ENCODE measurements around the gene GLIS1.

The GLIS1 gene

DNA sequence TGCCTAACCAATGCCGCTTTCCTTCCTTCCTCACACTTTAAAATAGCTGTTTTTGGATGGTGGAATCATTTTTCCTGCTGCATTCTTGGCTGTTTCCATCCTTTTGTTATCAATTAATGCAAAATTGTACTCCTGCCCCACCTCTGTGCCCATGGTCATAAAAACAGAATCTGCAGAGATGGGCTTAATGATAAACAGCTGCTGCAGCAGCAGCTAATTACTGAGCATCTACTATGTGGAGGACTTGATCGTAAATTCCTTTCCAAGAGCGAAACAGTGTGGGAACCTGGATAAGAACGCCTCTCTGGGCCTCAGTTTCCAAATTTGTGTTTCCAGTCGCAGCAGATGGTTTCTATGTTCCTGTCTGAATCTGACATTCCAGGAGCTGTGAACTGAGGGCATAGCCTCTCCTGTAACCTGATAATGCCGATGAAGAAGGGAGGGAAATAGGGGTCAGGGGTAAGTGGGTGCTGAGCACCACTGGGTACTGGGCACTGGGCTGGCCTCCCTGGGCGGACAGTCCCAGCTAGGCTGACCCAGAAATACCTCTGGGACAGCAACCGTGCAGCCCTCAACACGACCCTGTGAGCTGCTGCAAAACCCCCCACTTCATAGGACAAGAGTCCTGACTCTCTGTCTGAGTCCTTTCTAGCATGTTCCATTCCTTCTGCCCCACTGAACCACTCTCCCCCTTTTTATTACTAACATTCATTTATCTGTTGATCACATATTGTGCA lies 158.1 kb downstream of the GLIS1 start:
- DNase-seq (ENCODE audit: low read depth), result no peak

DNA sequence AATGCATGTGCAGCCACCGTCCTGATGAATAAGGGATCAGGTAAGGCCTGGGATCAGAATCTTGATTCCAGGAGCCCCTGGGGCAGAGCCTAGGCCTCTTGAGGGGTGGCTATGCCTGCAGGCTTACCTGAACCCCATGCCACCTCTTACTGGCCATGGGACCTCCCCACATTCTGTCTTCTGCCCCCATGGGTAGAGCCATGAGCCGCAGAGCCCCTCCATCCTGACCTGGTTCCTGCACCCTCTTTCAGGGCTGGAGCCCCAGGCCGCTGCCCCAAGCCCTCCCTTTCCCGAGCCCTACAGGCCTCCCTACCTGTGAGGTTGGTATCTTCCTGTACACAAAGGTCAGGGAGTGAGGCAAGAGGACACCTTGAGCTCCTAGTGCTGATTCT lies 159.0 kb downstream of the GLIS1 start:
- DNase-seq (ENCODE audit: low read depth), result no peak

DNA sequence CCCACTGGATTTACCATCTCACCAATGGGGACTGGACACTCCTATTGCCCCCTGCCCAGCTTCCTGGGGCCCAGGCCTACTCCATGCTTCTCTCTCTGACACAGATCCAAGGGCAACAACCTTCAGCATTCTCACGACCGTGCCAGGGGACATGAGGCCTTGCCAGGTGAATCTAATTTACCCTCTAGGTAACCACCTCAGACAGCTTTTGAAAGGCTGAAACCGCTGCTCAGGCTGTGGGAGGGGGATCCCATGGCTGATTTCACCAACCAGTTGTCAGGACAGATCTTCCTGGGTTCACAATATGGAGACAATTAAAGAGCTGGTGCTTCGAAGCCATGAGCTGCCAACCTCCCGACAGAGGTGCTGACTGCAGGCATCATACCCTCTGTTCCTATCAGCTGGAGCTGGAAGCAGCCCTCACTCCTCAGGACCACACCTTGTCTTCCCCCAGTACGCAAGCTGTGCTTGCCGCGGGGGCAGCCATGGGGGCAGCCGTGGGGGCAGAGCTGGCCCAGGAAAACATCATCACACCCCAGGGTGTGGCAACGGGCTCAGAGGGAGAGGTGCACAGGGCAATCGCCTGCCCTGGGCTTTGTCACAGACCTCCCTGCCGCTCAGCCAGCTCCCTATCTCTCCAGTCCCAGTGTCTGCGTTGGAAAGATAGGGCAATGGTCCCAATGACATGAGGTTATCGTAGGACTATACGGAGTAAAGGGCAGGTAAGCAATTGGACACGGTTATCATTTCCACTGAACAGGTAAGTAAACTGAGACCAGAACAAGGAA lies 159.5 kb downstream of the GLIS1 start:
- DNase-seq (ENCODE audit: low read depth), result no peak

DNA sequence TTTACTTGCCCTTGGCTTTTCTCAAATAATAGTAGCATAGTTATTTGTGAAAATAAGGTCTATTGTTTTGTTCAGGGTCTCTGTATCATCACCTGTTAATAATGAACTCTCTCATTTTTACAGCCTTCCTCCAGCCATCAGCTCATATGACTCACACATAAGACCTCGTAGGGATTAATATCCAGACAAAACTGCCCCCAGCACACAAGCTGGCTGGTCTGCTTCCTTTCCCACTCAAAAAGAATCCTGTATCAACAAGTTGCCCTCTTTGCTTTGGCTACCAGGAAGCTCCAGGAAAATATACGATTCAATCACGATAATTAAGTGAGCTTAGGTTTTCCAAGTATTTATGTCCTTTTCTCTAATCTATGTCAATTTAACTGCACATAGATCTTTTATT lies 160.6 kb downstream of the GLIS1 start:
- no peak for DNase-seq (ENCODE audit: low read depth)

DNA sequence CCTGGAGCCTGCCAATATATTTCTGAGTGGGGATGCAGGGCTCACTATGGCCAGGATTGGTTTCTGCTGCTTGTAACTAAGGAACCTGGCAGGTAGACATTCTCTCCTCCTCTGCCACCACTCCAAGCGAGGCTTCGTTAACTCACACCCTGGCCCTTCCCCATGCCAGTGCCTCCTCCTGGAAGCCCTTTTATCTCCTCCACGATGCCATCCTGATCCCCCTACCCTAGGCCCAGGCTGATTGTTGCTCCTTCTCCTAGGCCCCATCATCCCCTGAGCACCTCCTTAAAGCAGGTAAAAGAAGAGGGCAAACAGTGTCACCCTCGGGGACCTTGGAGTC lies 161.2 kb downstream of the GLIS1 start:
- no peak for DNase-seq (ENCODE audit: low read depth)

DNA sequence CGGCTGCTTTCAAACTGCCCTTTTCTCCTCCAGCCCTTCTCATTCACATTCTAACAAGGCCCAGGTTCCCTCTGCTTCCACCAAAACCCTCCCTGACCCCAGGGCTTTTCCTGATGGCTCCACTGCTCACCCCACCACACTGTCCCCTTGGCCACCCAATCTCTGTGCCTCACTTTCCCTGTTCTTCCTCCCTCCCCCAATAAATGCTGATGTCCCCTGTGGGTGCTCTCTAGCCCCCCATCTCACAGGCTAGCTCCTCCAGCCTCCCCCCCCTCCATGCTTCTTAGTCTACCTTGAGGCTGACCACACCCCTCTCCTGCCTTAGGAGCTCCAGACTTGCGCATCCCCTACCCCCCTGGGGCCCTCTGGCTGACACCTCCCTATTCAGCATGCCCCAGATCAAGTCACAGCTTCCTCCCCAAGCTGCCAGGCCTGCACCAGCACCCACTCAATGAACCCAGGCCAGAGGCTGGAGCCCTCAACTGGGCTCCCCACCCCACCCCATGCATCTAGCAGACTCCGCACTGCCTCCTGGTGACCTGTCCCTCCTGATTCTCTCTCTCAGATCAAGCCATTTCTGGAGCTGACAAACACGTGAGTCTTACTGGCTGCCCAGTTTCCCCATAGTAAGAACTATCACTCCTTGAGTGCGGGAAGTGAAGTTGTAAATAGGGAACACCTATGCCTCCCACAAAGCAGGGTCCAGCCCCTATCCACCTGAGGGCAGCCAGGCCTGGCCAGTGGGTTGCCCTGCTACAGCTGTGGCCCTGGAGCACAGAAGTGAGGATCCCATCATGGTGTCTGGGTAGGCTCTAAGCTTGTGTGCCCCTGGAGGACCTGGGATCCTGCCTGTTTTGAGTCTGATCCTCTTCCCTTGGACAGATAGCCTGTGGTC lies 161.9 kb downstream of the GLIS1 start:
- no peak for DNase-seq (ENCODE audit: low read depth)

DNA sequence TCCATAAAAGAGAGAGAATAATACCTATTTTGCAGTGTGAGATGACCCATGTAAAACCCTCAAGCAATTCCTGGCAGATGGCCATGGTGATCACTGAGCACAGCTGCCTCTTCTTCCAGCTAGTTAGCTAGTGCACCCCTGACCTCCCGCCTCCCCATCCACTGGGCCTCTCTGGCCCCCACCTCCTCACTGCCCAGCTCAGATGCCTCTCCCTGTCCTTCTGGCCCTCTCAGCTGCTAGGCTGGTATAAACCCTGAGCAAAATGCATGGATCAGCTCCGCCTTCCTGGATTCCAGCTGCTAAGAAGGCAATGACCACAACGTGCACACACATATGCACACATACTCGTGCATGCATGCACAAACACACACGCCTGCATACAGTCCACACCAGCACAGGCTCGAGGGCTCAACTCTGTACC lies 162.6 kb downstream of the GLIS1 start:
- no peak for DNase-seq (ENCODE audit: low read depth)

DNA sequence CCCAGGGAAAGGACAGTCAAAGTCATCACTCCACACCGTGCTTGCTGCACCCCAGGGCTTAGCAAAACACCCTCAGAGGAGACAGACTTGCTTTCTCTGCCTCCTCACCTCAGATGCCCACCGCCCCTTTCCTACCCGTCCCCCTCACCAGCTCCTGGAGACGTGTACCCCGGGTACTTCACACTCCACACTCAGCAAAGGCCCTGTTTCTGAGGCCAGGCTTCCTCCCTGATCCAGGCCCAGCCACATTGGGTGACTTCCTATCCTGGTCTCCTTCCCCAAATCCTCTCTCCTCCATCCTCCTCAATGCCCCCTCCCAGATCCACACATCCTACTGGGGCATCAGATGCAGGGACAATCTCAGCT lies 163.0 kb downstream of the GLIS1 start:
- DNase-seq (ENCODE audit: low read depth), result no peak

DNA sequence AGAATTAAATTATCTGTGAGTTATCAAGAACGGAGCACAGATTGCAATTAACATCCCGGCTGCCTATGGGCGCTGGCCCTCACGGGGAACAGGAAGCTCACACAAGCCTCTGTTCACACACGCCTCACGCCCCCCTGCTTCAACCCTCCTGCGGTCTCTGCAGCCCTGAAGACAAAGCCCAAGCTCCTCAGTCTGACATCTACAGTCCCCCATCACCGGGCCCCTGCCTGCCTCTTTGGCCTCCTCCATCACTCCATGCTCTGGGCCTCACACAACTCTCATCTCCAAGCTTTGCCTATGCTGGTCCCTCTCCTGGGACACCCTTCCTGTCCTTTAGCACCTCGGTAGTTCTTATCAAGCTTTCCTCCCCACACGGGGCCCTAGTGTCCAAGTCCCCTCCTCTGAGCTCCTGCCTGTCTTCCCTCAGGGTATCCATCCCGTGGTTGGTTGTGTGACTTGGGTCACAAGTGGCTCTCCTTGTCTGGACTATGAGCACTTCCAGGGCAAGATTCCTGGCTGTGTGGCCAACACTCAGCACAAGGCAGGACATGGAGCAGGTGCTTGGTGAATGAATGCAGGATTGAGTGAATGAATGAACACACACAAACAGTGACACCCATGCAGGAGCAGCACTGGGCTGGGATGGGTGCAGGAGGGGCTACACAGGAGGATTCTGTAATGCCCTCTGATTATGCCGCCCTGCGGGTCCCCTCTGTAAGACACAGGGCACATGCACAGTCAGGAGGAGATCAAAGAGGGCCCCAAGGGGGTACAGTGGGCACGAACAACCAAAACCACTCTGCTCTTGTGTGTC lies 163.6 kb downstream of the GLIS1 start:
- no peak for DNase-seq (ENCODE audit: low read depth)

DNA sequence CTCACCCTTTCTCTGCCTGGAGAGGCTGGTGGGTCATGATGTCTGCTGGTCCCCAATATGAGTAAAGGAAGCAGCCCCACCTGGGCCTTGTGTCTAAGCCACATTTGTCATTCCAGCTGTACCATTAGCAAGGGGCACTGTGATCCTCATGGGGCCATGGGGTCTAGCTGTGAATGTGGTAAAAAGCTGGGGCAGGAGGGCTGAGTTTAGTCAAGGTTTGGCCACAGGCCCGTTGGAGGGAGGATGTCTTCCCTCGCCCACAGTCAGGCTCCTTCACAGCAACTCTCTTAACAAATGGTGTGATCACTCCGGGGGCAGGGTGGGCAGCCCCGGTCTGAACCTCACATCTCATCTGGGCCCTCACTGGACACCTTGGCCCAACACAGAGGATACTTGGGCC lies 164.3 kb downstream of the GLIS1 start:
- DNase-seq (ENCODE audit: low read depth), result no peak

DNA sequence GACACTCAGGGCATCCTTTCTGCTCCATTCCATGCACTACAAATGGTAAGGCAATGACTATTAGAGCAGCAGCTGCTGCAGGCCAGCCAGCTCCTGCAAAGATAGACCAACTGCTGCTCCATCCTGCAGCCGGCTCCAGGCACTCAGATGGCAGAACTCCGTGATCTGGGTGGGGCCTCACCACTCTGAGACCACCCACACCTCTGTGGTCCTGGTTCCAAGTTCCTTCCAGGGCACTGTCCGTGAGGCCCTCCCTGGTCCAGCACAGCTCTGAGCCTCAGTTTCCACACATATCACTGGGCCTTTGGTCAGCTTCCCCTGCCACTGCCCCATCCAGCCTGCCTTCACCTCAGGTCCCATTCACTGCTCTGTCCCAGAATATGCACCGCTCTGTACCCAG lies 165.0 kb downstream of the GLIS1 start:
- DNase-seq (ENCODE audit: low read depth), result no peak

DNA sequence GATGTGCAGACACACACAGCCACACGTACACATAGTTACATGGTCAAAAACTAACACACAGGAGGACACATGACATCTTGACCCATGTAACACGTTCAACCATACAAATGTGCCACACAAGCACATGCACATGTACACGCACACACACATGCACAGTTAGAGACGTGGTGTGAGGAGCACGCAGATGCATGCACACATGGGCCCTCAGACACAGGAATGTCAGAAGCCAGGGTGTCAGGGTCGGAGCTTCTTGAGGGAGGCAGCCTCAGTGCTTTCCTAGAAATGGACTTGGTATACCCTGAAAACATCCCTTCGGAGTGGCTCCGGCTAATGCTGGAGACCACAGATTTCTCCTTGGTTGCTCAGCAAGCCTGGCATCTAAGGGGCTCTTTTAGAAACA lies 165.4 kb downstream of the GLIS1 start:
- no peak for DNase-seq (ENCODE audit: low read depth)

DNA sequence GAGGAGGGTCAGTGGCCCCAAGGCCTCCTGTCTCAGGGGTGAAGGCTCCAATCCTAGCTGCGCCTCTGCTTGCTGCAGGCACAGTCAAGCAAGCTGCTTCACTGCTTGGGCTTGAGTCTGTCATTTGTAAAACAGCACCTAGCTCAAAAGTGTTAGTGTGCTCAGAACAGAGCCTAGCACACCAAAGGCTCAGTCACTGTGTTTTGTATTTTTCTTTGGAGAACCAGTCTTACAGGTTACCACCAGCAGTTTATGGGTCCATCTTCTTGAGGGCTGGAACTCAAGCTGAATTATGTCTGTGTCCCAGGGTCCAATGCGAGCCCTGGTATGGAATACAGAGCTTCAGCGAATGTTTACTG lies 166.2 kb downstream of the GLIS1 start:
- DNase-seq (ENCODE audit: low read depth), result no peak

DNA sequence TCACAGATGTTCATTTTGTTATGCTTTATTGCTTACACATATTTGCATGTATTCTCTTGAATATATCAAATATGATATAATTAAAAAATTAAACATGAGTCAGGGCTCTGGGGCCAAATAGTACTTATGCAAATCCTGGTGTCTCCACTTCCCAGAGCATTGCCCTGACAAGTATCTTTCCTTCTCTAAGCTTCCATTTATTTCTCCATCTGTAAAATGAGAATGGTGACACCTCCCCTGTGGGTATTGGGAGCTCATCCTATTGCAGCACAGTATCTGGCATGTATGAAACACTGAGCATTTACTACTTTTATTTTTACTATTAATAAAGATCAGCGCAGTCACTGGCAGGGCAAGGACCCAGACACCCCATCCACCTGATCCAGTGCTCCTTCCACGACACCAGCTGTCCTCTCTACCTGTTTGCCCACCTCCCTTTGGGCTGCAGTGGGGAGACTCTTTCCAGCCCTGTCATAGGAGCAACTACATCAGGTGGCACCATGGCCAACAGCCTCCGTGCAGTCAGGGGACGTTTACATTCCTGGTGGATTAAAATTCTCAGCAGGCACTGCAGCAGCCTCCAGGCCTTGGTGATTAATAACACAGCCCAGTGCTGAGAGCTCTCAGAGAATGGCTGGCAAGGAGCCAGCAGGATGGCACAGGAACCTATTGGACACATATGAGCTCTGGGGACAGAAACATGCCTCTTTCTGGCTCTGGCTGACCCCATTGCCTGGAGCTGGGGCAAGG lies 166.7 kb downstream of the GLIS1 start:
- DNase-seq (ENCODE audit: low read depth), result no peak

DNA sequence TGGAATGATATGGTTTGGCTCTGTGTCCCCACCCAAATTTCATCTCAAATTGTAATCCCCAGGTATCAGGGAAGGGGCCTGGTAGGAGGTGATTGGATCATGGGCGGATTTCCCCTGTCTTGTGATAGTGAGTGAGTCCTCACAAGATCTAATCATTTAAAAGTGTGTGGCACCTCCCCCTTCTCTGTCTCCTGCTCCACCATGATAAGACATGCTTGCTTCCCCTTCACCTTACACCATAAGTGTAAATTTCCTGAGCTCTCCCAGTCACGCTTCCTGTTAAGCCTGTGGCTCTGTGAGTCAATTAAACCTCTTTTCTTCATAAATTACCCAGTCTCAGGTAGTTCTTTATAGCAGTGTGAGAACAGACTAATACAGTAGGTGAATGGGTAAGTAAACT lies 170.4 kb downstream of the GLIS1 start:
- no peak for DNase-seq (ENCODE audit: low read depth)

DNA sequence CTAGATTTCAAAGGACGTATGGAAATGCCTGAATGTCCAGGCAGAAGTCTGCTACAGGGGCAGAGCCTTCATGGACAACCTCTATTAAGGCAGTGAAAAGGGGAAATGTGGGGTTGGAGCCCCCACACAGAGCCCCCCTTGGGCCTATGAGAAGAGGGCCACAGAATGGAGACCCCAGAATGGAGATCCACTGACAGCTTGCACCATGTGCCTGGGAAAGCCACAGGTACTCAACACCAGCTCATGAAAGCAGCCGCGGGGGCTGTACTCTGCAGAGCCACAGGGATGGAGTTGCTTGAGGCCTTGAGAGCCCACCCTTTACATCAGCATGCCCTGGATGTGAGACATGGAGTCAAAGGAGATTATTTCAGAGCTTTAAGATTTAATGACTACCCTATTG lies 171.1 kb downstream of the GLIS1 start:
- no peak for DNase-seq (ENCODE audit: low read depth)

DNA sequence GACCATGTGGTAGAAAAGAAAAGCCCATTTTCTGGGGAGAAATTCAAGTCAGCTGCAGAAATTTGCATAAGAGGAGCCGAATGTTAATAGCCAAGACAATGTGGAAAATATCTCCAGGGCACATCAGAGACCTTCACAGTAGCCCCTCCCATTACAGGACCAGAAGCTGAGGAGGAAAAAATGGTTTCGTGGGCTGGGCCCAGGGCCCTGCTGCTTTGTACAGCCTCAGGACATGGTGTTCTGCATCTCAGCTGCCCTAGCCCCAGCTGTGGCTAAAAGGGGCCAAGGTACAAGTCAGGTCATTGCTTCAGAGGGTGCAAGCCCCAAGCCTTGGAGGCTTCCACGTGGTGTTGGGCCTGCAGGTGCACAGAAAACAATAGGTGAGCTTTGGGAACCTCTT lies 171.5 kb downstream of the GLIS1 start:
- no peak for DNase-seq (ENCODE audit: low read depth)

DNA sequence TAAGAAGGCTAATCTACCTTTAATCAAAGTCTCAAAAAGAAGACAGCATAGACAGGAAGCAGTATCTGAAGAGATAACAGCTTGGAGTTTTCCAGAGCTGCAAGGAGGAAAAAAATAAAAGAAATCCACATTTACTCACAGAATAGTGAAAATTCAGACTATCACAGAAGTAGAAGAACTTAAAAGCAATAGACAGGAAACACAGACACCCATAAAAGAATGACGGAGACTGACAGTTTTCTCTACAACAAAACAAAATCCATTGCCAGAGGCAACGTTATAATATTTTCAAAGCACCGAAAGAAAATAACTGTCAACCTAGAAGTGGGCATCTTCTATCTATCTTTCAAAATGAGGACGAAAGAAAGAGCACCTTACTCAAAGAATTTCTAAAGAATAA lies 175.4 kb downstream of the GLIS1 start:
- DNase-seq (ENCODE audit: low read depth), result no peak

DNA sequence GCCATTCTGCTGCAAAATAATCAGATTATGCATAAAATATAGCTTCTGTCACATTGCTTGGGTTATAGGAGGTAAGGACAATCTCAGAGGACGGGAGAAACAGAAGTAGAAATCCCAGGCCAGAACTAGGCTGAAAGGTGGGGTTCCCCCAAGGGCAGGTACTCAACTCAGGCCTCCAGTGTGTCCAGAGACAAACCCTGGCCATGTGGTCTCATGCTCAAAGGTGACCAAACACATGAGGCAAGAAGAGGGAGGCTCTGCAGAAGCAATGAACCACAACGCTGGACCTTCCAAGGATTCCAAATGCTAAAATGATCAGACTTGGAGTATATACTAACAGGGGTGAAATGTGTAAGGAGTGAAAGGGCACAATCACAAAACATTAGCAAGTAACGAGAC lies 176.0 kb downstream of the GLIS1 start:
- no peak for DNase-seq (ENCODE audit: low read depth)

DNA sequence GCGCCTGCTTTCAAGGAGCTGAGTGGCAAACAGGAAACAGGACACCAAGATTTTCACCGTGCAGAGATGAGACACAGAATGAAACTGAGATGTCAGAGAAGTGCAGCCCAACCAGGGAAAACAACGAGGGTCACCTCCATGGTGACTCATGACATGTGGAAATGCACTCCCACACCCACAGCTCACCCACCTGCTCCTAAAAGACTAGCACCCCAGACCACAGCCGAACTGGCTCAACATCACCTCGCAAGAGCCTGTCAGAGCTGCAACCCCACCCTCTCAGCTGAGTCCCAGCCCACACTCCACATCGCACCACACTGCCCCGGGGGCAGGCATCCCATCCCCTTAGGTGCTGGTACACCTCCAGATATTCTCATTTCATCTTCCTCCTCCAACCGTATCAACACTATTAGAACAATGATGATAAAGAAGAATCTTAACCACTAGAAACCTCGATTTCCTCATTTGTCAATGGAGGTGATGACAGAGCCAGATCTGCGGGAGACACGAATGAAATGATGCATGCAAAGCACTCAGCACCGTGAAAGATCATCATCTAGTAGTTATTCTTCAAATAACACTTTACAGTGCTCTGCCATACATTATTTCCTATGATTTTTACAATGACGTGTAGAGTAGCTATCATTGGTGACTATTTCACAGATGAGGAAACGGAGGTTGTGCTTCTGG lies 176.5 kb downstream of the GLIS1 start:
- no peak for DNase-seq (ENCODE audit: low read depth)
